HepG2 (cell line): ENCODE measurements around the gene ITGB2. TPM values are rescaled to one million over a fixed set of nuclear protein-coding genes. Genes with fewer than 3 reads are reported as not detected.
A peak's percentile ranks its signal among the peaks of the same experiment; 100 is the strongest.

Experiments
- ATAC-seq: fragments of 200-7000 bp; cut with Tn5 transposase; 3 replicates; pipeline ENCODE4 v1.9.1; 2020; ENCODE audit warnings: mild to moderate bottlenecking, moderate library complexity
- BruUV-seq: library from RNA; stranded (reverse); fragments of 400-500 nt; replicated peaks from 2 replicates; lab custom pipeline; 2021; lab: Mats Ljungman, UMichigan
- CTCF ChIA-PET: fragments of 300-600 bp; formaldehyde crosslinking; extraction: SDS; loops from one replicate; lab custom pipeline; 2021; ENCODE audit warnings: low total read pairs, inconsistent platforms, low intra/inter-chr PET ratio; lab: Yijun Ruan, JAX
- POLR2A ChIA-PET: fragments of 350-600 bp; sonication (Branson Sonifier 250); formaldehyde crosslinking; loops from one replicate; lab custom pipeline; 2020; ENCODE audit warnings: antibody characterized with exemption, inconsistent platforms; lab: Yijun Ruan, JAX
- DNase-seq: peaks from one replicate; pipeline ENCODE4 v3.0.0-alpha.2; 2015; ENCODE audit warnings: low spot score
- FAIRE-seq: peaks from 3 replicates; lab custom pipeline; 2011; peaks lifted over from hg19 to GRCh38; lab: Jason Lieb, UNC
- H2AFZ ChIP-seq: one replicate; pipeline ENCODE4 v1.6.1; 2011; ENCODE audit warnings: low read length, inconsistent platforms
- H3K27ac ChIP-seq: fragments of 300-600 bp; 3 replicates; pipeline ENCODE4 v1.8.0; 2011; ENCODE audit warnings: mixed run types, mild to moderate bottlenecking, mixed read lengths, low read length, inconsistent platforms; ENCODE audit not compliant: insufficient read depth; ENCODE audit errors: extremely low read length
- H3K27me3 ChIP-seq, 2 experiments: fragments of 200-600 bp in 1 of 2; 2 replicates in 1 of 2; 3 replicates in 1 of 2; pipeline versions ENCODE4 v1.6.0 to v1.8.0; 2011; ENCODE audit warnings: low read length in 2 of 2, mild to moderate bottlenecking in 2 of 2, moderate library complexity in 2 of 2, inconsistent platforms in 1 of 2; ENCODE audit not compliant: insufficient read depth in 2 of 2, control insufficient read depth in 1 of 2
- H3K36me3 ChIP-seq, 2 experiments: fragments of 200-600 bp in 1 of 2; replicated peaks in 1 of 2; 2 replicates in 1 of 2; 3 replicates in 1 of 2; pipeline versions ENCODE4 v1.5.1 to v1.8.0; 2011; ENCODE audit warnings: low read length in 2 of 2, inconsistent platforms in 1 of 2; ENCODE audit not compliant: insufficient read depth in 2 of 2, control insufficient read depth in 1 of 2
- H3K4me1 ChIP-seq: 2 replicates; pipeline ENCODE4 v1.5.1; 2012; ENCODE audit warnings: low read length, inconsistent platforms; ENCODE audit not compliant: insufficient read depth
- H3K4me2 ChIP-seq: 2 replicates; pipeline ENCODE4 v1.6.0; 2011; ENCODE audit warnings: low read depth, low read length, inconsistent platforms
- H3K4me3 ChIP-seq, 3 experiments: fragments of 200-600 bp in 1 of 3; sonication (generic), shearing (Covaris generic) in 1 of 3; replicated peaks in 1 of 3; 2 replicates each; pipeline ENCODE4 v1.5.1; 2011 to 2016; ENCODE audit warnings: low read length in 3 of 3, inconsistent platforms in 2 of 3, low read depth in 2 of 3, mild to moderate bottlenecking in 2 of 3, control low read depth in 1 of 3, mixed read lengths in 1 of 3; ENCODE audit not compliant: insufficient read depth in 1 of 3
- H3K79me2 ChIP-seq: one replicate; pipeline ENCODE4 v1.6.1; 2011; ENCODE audit warnings: low read length, inconsistent platforms; ENCODE audit not compliant: insufficient read depth
- H3K9ac ChIP-seq: 2 replicates; pipeline ENCODE4 v1.6.0; 2011; ENCODE audit warnings: mild to moderate bottlenecking, low read depth, low read length, inconsistent platforms; ENCODE audit not compliant: insufficient read depth
- H3K9me3 ChIP-seq: 2 replicates; pipeline ENCODE4 v1.5.1; 2012; ENCODE audit warnings: mild to moderate bottlenecking, low read length
- H4K20me1 ChIP-seq: 2 replicates; pipeline ENCODE4 v1.6.0; 2011; ENCODE audit warnings: inconsistent platforms, mild to moderate bottlenecking, low read length, moderate library complexity; ENCODE audit not compliant: insufficient read depth
- HNRNPL ChIP-seq: fragments of 200-400 bp; formaldehyde crosslinking; IDR thresholded peaks from 2 replicates; pipeline ENCODE4 v1.6.1; 2017; ENCODE audit warnings: mild to moderate bottlenecking, low read depth, low read length
- RFX3 ChIP-seq: IDR thresholded peaks from 2 replicates; pipeline ENCODE4 v1.6.1; 2016; ENCODE audit warnings: missing biosample characterization, missing genetic modification reagents
- ZNF687 ChIP-seq: sonication (generic); formaldehyde crosslinking; IDR thresholded peaks from 2 replicates; pipeline ENCODE4 v1.5.1; 2020; ENCODE audit warnings: mild to moderate bottlenecking, missing genetic modification reagents, moderate library complexity
- ZNF770 ChIP-seq: sonication (generic); formaldehyde crosslinking; IDR thresholded peaks from 2 replicates; pipeline ENCODE4 v1.5.0; 2020; ENCODE audit warnings: mild to moderate bottlenecking, missing genetic modification reagents
- WGBS: methylation state at CpG from one replicate; pipeline ENCODE4 v1.1.6; 2017; ENCODE audit warnings: low lambda C conversion rate; 5-methylcytosine and 5-hydroxymethylcytosine counted together
- in situ Hi-C: cut with HindIII; loops from 2 replicates; pipeline ENCODE4 v1.10.0; 2017; ENCODE audit warnings: low pct_unique_long_range_greater_than_20kb; ENCODE audit not compliant: extremely low pct_ligation_motif_present
- intact Hi-C: fragments of 100-400 bp; cut with micrococcal nuclease; formaldehyde crosslinking; loops from one replicate; pipeline ENCODE4 v1.10.0; 2022; ENCODE audit not compliant: unreplicated experiment
- polyA plus RNA-seq, 8 experiments: library from polyadenylated mRNA; depleted of rRNA in 3 of 8; stranded (reverse) in 7 of 8; unstranded in 1 of 8; fragments of >200 nt; fragmentation: Illumina TruSeq in 4 of 8; extraction: Trizol in 4 of 8; gene quantifications; 2 replicates each; pipeline versions ENCODE4 v1.2.1 to v1.2.3, GENCODE V29; 2011 to 2016; ENCODE audit warnings: low read depth in 4 of 8, missing spikeins in 1 of 8, mixed read lengths in 1 of 8; ENCODE audit not compliant: insufficient read depth in 1 of 8
- total RNA-seq, 5 experiments: library from RNA; depleted of rRNA; stranded (reverse); fragments of >200 nt; fragmentation: Illumina TruSeq; extraction: Trizol; gene quantifications; 2 replicates each; pipeline ENCODE4 v1.2.3, GENCODE V29; 2016; ENCODE audit warnings: low read depth in 1 of 5

ITGB2 gene
- total and polyA plus RNA-seq, 2 of the 13 experiments (the other 11 are each of a cell fraction or from before 2014, with no cell fraction given) = 4.2 to 18.0 TPM

- H3K4me1 ChIP-seq = peaks cover 26% of the 10 kb centered on the region
- H4K20me1 ChIP-seq = no peaks in the 10 kb centered on the region
- FAIRE-seq (no peak), DNase-seq (no peak), ATAC-seq (no peak)
- no peak overlapping the region for H3K4me2 ChIP-seq
- no TSS peak for BruUV-seq
- H3K27me3 ChIP-seq = peaks cover 3% of the 10 kb centered on the region in 2 experiments; a peak in 2 of 5 replicates
- in situ Hi-C loops (no loop called here), intact Hi-C loops (no loop called here)
- POLR2A ChIA-PET = interaction anchor here (1.1 to 2.0 kb wide), 3 partner anchors 8 to 21 kb away, joined by 5 to 6 read pairs (median 6); no protein-coding TSS in a partner anchor
- WGBS = 81% methylated on average over 30 of the region's 49 CpGs
- H3K27ac ChIP-seq = no peak overlapping the region
- H3K9ac ChIP-seq = no peak overlapping the region
- TF ChIP-seq ZNF770 (CRISPR knock-in tag) (no peak), HNRNPL (0 out of 2 replicates have a peak, but pooled peaks have one; percentile 49)
- CTCF ChIA-PET = no interaction called here
- H3K79me2 ChIP-seq = no peaks in the 10 kb centered on the region
- no peak overlapping the region for H2AFZ ChIP-seq
- no peak overlapping the region for H3K4me3 ChIP-seq
- H3K36me3 ChIP-seq = peaks cover 0 to 10% of the 10 kb centered on the region in 2 experiments; a peak in 3 of 5 replicates
- H3K9me3 ChIP-seq = no peaks in the 10 kb centered on the region
These were observed 21.6 kb downstream of the ITGB2 start for GRCh38 chr21:44898851-44899767.

DNA sequence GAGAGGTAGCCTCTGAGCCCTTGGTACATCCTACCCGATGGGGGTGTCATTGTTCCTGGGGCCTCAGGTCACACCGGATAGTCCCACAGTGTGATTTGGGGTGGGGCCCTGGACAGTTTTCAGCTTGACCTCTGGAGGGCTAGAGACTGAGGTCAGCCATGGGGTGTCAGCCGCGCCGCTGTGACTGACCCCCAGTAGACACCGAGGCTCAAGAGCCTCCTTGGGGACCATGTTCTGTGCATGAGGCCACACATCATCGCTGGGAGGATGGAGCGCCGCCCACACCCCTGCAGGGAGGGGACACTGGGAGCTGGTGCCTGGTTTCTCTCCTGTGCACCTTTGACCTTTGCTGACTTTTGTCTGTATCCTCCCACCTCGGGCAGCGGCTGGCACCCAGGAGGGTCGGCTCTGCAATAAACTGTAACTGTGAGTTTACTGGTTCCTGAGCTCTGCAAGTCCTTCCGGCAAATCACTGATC, 22.6 kb downstream of the ITGB2 start:
- H3K27ac ChIP-seq = no peak overlapping the region
- WGBS = 57% methylated on average over 7 of the region's 13 CpGs
- CTCF ChIA-PET = interaction anchor here (0.6 kb wide), 1 partner anchor 233 kb away, joined by 3 read pairs; no protein-coding TSS in a partner anchor
- ATAC-seq (no peak), DNase-seq (no peak), FAIRE-seq (no peak)
- peaks cover 35% of the 10 kb centered on the region for H3K4me1 ChIP-seq
- no peaks in the 10 kb centered on the region for H4K20me1 ChIP-seq
- no TSS peak for BruUV-seq
- H2AFZ ChIP-seq = no peak overlapping the region
- in situ Hi-C loops = no loop called here
- H3K27me3 ChIP-seq = peaks cover 3 to 7% of the 10 kb centered on the region in 2 experiments; a peak in 2 of 5 replicates
- H3K9ac ChIP-seq = no peak overlapping the region
- intact Hi-C loops = no loop called here
- peaks cover 0 to 10% of the 10 kb centered on the region in 2 experiments; a peak in 2 of 5 replicates for H3K36me3 ChIP-seq
- POLR2A ChIA-PET = interaction anchor here (0.7 to 2.0 kb wide), 4 partner anchors 9 to 26 kb away, joined by 3 to 6 read pairs (median 6); no protein-coding TSS in a partner anchor
- TF ChIP-seq ZNF687 (CRISPR knock-in tag) (0 out of 2 replicates have a peak, but pooled peaks have one; percentile 9), RFX3 (CRISPR knock-in tag) (no peak)
- H3K79me2 ChIP-seq = no peaks in the 10 kb centered on the region
- H3K4me3 ChIP-seq = no peak overlapping the region
- H3K4me2 ChIP-seq = no peak overlapping the region
- no peaks in the 10 kb centered on the region for H3K9me3 ChIP-seq
